Uterus (tissue), 2 donors: ENCODE measurements around the gene ADCY5.

ENCODE experiments used
- CTCF ChIP-seq, 4 experiments: fragments of 200-600 bp in 2 of 4; fragments of 450-650 bp in 2 of 4; sonication (generic) in 2 of 4; IDR thresholded peaks; one replicate each; pipeline ENCODE4 v1.5.1; 2016 to 2019; ENCODE audit warnings: antibody characterized with exemption in 4 of 4, mild to moderate bottlenecking in 2 of 4, moderate library complexity in 1 of 4
- POLR2A ChIP-seq, 2 donors: fragments of 450-650 bp; IDR thresholded peaks; one replicate each; pipeline ENCODE4 v1.6.1; 2016; ENCODE audit warnings: antibody characterized with exemption in 2 of 2, mild to moderate bottlenecking in 1 of 2, moderate library complexity in 1 of 2

- TF ChIP-seq CTCF (IDR thresholded peaks at IDR 0.05) (no peak), POLR2A (IDR thresholded peaks at IDR 0.05) (no peak)
Observed at GRCh38 chr3:123459862-123460261, 11.0 kb upstream of the ADCY5 start.
